IMR-90 (cell line): ENCODE measurements around the gene KCNK5. TPM values are rescaled to one million over a fixed set of nuclear protein-coding genes. Genes with fewer than 3 reads are reported as not detected.
A peak's percentile ranks its signal among the peaks of the same experiment; 100 is the strongest.

Experiments
- ATAC-seq: fragments of 200-7000 bp; cut with Tn5 transposase; 2 replicates; pipeline ENCODE4 v1.9.1; 2020; ENCODE audit warnings: low read depth, mild to moderate bottlenecking, moderate library complexity
- BruUV-seq: library from RNA; stranded (reverse); fragments of 400-500 nt; replicated peaks from 2 replicates; lab custom pipeline; 2021; lab: Mats Ljungman, UMichigan
- CTCF ChIA-PET: fragments of 300-600 bp; formaldehyde crosslinking; extraction: SDS; loops from one replicate; lab custom pipeline; 2021; ENCODE audit warnings: antibody characterized with exemption; lab: Yijun Ruan, JAX
- POLR2A ChIA-PET: fragments of 300-600 bp; sonication (Branson Sonifier 250); formaldehyde crosslinking; loops from one replicate; lab custom pipeline; 2022; ENCODE audit warnings: antibody characterized with exemption; ENCODE audit not compliant: unreplicated experiment; lab: Charles Lee
- DNase-seq: peaks from one replicate; pipeline ENCODE4 v3.0.0; 2013
- H2AFZ ChIP-seq: replicated peaks from 2 replicates; pipeline ENCODE3; 2013; ENCODE audit warnings: low read length, mild to moderate bottlenecking; ENCODE audit not compliant: poor library complexity
- H2AK5ac ChIP-seq: 2 replicates; pipeline ENCODE4 v1.6.1; 2013; ENCODE audit warnings: low read depth, low read length, inconsistent platforms
- H2AK9ac ChIP-seq: replicated peaks from 2 replicates; pipeline ENCODE3; 2013; ENCODE audit warnings: mild to moderate bottlenecking, low read depth, low read length, moderate library complexity; ENCODE audit not compliant: poor library complexity
- H2BK120ac ChIP-seq: 2 replicates; pipeline ENCODE4 v1.6.1; 2013; ENCODE audit warnings: low read depth, low read length, inconsistent platforms
- H2BK15ac ChIP-seq: 3 replicates; pipeline ENCODE4 v1.6.1; 2013; ENCODE audit warnings: low read depth, low read length, inconsistent platforms
- H2BK20ac ChIP-seq: 2 replicates; pipeline ENCODE4 v1.6.1; 2013; ENCODE audit warnings: low read depth, mild to moderate bottlenecking, inconsistent platforms, low read length, moderate library complexity
- H2BK5ac ChIP-seq: 2 replicates; pipeline ENCODE4 v1.6.1; 2013; ENCODE audit warnings: mild to moderate bottlenecking, low read depth, low read length, inconsistent platforms; ENCODE audit not compliant: poor library complexity, severe bottlenecking
- H3K14ac ChIP-seq: replicated peaks from 2 replicates; pipeline ENCODE4 v1.6.1; 2013; ENCODE audit warnings: low read depth, low read length, inconsistent platforms
- H3K18ac ChIP-seq: 2 replicates; pipeline ENCODE4 v1.6.1; 2013; ENCODE audit warnings: low read depth, low read length, control low read depth
- H3K23ac ChIP-seq: 2 replicates; pipeline ENCODE4 v1.6.1; 2013; ENCODE audit warnings: low read depth, low read length, inconsistent platforms
- H3K27ac ChIP-seq: 2 replicates; pipeline ENCODE4 v1.5.1; 2013; ENCODE audit warnings: mild to moderate bottlenecking, control low read depth, low read length; ENCODE audit not compliant: insufficient read depth
- H3K27me3 ChIP-seq: 2 replicates; pipeline ENCODE4 v1.6.1; 2013; ENCODE audit warnings: low read length; ENCODE audit not compliant: control insufficient read depth, insufficient read depth
- H3K36me3 ChIP-seq: 2 replicates; pipeline ENCODE4 v1.6.1; 2013; ENCODE audit warnings: low read length, mixed read lengths; ENCODE audit not compliant: control insufficient read depth, insufficient read depth
- H3K4ac ChIP-seq: 2 replicates; pipeline ENCODE4 v1.6.1; 2013; ENCODE audit warnings: low read depth, low read length, inconsistent platforms
- H3K4me1 ChIP-seq: 2 replicates; pipeline ENCODE4 v1.6.1; 2013; ENCODE audit warnings: low read length, mixed read lengths; ENCODE audit not compliant: control insufficient read depth, insufficient read depth
- H3K4me2 ChIP-seq: 2 replicates; pipeline ENCODE4 v1.6.1; 2013; ENCODE audit warnings: low read depth, mild to moderate bottlenecking, control low read depth, low read length, moderate library complexity
- H3K4me3 ChIP-seq: 2 replicates; pipeline ENCODE4 v1.5.1; 2013; ENCODE audit warnings: low read depth, mild to moderate bottlenecking, control low read depth, low read length, moderate library complexity; ENCODE audit not compliant: insufficient read depth
- H3K56ac ChIP-seq: 2 replicates; pipeline ENCODE4 v1.6.1; 2013; ENCODE audit warnings: low read length, inconsistent platforms; ENCODE audit not compliant: insufficient read depth; ENCODE audit errors: extremely low read depth
- H3K79me1 ChIP-seq, 2 experiments: 2 replicates each; pipeline ENCODE4 v1.6.1; 2013; ENCODE audit warnings: low read length in 2 of 2, inconsistent platforms in 1 of 2, low read depth in 1 of 2
- H3K9ac ChIP-seq: 2 replicates; pipeline ENCODE4 v1.6.1; 2013; ENCODE audit warnings: low read depth, low read length, control low read depth
- H3K9me1 ChIP-seq: 2 replicates; pipeline ENCODE4 v1.6.1; 2013; ENCODE audit warnings: low read length, inconsistent platforms; ENCODE audit not compliant: insufficient read depth
- H3K9me3 ChIP-seq: 2 replicates; pipeline ENCODE4 v1.6.1; 2013; ENCODE audit warnings: low read length; ENCODE audit not compliant: control insufficient read depth, insufficient read depth
- H4K20me1 ChIP-seq: 2 replicates; pipeline ENCODE4 v1.6.1; 2013; ENCODE audit warnings: low read length, inconsistent platforms; ENCODE audit not compliant: insufficient read depth
- H4K5ac ChIP-seq: 2 replicates; pipeline ENCODE4 v1.6.1; 2013; ENCODE audit warnings: mild to moderate bottlenecking, low read depth, low read length, control low read depth
- H4K8ac ChIP-seq, 2 experiments: 2 replicates each; pipeline ENCODE4 v1.6.1; 2013; ENCODE audit warnings: low read depth in 2 of 2, low read length in 2 of 2, control low read depth in 1 of 2, inconsistent platforms in 1 of 2
- H4K91ac ChIP-seq: 2 replicates; pipeline ENCODE4 v1.6.1; 2013; ENCODE audit warnings: low read depth, low read length, inconsistent platforms; ENCODE audit not compliant: insufficient read depth
- POLR2A ChIP-seq: IDR thresholded peaks from 2 replicates; pipeline ENCODE4 v1.6.1; 2012; ENCODE audit warnings: mild to moderate bottlenecking, low read depth, low read length
- WGBS, 2 experiments: methylation state at CpG; one replicate each; pipeline versions ENCODE4 v1.1.5 to v1.1.7; 2013; ENCODE audit warnings: missing lambda C conversion rate in 2 of 2; ENCODE audit not compliant: insufficient read length in 1 of 2; ENCODE audit errors: extremely low coverage in 2 of 2; 5-methylcytosine and 5-hydroxymethylcytosine counted together
- dilution Hi-C: fragments of 300-500 bp; cut with HindIII; formaldehyde crosslinking; loops from one replicate; pipeline ENCODE4 v1.14.3; 2018; ENCODE audit warnings: low sequenced_read_pairs; ENCODE audit not compliant: unreplicated experiment
- in situ Hi-C: fragments of 300-500 bp; cut with MboI; formaldehyde crosslinking; loops from 3 replicates; pipeline ENCODE4 v1.14.3; 2019; ENCODE audit warnings: low sequenced_read_pairs, inconsistent platforms, mixed read lengths
- intact Hi-C: fragments of 100-400 bp; cut with micrococcal nuclease; formaldehyde crosslinking; loops from 2 replicates; pipeline ENCODE4 v1.10.0; 2022
- polyA plus RNA-seq, 3 experiments: library from polyadenylated mRNA; depleted of rRNA; stranded (reverse); fragments of >200 nt; gene quantifications; 2 replicates each; pipeline ENCODE4 v1.2.3, GENCODE V29; 2012; ENCODE audit warnings: low replicate concordance in 1 of 3
- total RNA-seq: library from RNA; depleted of rRNA; stranded (reverse); fragments of >200 nt; gene quantifications from 2 replicates; pipeline ENCODE4 v1.2.3, GENCODE V29; 2012

KCNK5 gene
- total and polyA plus RNA-seq, 2 of the 4 experiments (the other 2 are of a cell fraction), result not detected

DNA sequence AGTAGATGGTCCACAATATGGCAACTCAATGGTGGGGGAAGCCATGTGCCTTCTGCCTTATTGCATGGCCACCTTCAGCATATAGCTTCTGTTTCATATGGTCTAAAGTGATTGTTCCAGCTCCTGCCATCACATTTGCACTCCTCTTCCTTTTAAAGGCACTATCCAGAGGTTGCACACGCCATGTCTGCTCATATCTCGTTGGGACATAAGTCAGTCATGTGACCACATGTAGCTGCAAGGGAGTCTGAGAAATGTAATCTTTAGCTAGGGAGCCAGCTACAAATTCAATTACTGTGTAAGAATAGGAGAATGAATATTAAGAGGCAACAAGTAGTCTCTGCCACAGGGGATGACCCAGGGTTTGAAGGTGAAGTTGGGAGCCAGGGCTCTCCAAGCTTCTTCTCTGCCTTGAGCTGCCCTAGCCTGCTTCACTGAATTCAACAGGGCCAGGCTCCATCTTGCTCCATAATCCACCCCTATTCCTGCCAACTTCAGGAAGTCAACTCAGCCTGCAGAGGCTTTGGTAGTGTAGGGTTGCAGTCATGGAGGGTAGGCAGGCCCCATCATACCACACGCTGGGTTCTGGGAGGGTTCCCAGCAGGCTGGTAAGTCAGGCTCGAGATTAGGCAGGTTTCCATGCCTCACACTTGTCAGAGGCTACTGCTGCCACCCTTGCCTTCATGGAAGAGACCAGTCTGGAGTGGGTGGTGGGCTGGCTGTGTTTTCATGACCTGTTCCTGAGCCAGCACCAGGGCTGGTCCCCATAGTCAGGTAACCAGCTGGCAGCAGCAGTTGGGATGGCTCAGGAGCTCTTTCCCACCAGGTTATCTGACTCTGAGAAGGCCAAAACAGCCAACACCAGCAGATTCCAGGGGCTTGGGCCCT, 57.5 kb downstream of the KCNK5 start:
- peak overlapping the region; percentile 42 for H2AK9ac ChIP-seq
- no peaks in the 10 kb centered on the region for H3K9me1 ChIP-seq
- CTCF ChIA-PET, result no interaction called here

More for the DNA sequence above, 57.5 kb downstream of the KCNK5 start:
- ATAC-seq (no peak), DNase-seq (no peak)
- H2BK15ac ChIP-seq, result no peak overlapping the region
- no peak overlapping the region for H2BK5ac ChIP-seq
- no peak overlapping the region for H4K5ac ChIP-seq
- no peak overlapping the region for H3K23ac ChIP-seq
- H3K36me3 ChIP-seq, result no peaks in the 10 kb centered on the region
- no peak overlapping the region for H4K8ac ChIP-seq
- no peak overlapping the region for H3K9ac ChIP-seq
- H3K9me3 ChIP-seq, result no peaks in the 10 kb centered on the region
- no peak overlapping the region for H4K91ac ChIP-seq
- no peak overlapping the region for H2BK20ac ChIP-seq
- H3K14ac ChIP-seq, result no peak overlapping the region
- WGBS, 2 experiments, result 50% methylated on average over 2 of the region's 4 CpGs; no CpG with 5 or more reads in 1 of the 2 experiments
- no TSS peak for BruUV-seq
- no peak for TF ChIP-seq POLR2A
- H3K27ac ChIP-seq, result no peak overlapping the region
- no peak overlapping the region for H3K4me2 ChIP-seq
- no peak overlapping the region for H2BK120ac ChIP-seq
- no peak overlapping the region for H3K56ac ChIP-seq
- H3K79me1 ChIP-seq, result no peaks in the 10 kb centered on the region
- POLR2A ChIA-PET, result no interaction called here
- dilution Hi-C loops (no loop called here), intact Hi-C loops (no loop called here), in situ Hi-C loops (no loop called here)
- H3K4ac ChIP-seq, result no peak overlapping the region
- no peaks in the 10 kb centered on the region for H4K20me1 ChIP-seq
- no peak overlapping the region for H3K18ac ChIP-seq
- H3K4me3 ChIP-seq, result no peak overlapping the region
- no peak overlapping the region for H2AK5ac ChIP-seq
- H3K27me3 ChIP-seq, result no peaks in the 10 kb centered on the region; the same call in 1 of the 2 replicates
- H3K4me1 ChIP-seq, result no peaks in the 10 kb centered on the region
- H2AFZ ChIP-seq, result no peak overlapping the region
